Hepatic stellate cell (primary cell): Measurements from ENCODE around the gene LINC00237.

Experiments used
- DNase-seq: peaks from one replicate; pipeline ENCODE4 v3.0.0; 2011; ENCODE audit warnings: low spot score

LINC00237 gene

GRCh38 chr20:21096321-21097043 is 9.7 kb downstream of the LINC00237 start:
- DNase-seq: no peak

DNA sequence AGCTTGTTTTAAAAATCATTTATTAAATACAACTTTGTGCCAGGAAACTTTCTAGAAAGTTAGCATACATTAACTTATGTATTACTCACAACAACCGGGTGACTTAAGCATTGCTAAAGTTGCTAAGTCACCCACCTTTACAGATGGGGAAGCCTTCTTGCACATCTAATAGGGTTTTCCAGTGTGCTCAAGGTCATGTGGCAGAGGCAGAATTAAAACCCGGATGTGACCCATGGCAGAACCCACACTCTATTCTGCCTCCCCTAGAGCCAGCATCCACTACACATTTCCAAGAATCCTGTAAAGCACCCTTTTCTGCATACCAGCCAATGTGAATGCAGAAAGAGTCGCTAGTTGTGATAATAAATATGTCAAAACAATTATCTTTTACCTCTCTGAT is 13.4 kb downstream of the LINC00237 start:
- no peak for DNase-seq

DNA sequence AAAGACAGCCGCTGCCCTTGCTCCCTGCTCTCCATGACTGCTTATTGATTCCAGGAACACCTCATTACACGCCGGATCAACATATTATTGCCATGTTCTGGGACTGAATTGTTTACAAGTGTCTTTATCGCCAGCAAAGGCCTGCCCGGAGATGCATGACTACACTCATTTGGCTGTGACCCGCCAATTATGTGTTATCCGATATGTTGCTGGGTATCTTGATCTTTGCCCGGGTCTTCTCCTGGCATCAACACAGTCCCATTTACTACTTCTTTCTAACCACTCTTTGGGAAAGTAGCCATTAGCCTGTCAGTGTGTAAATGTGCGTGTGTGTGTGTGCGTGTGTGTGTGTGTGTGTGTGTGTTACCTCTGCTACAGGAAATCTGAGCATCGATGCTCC is 15.4 kb downstream of the LINC00237 start:
- no peak for DNase-seq

GRCh38 chr20:21090111-21090618 is 16.0 kb downstream of the LINC00237 start:
- no peak for DNase-seq

GRCh38 chr20:21089391-21089790 is 16.8 kb downstream of the LINC00237 start:
- DNase-seq: no peak

- DNase-seq: no peak
Measured at GRCh38 chr20:21087862-21088540, 18.2 kb downstream of the LINC00237 start.

GRCh38 chr20:21083825-21084325 is 22.3 kb downstream of the LINC00237 start:
- no peak for DNase-seq

DNA sequence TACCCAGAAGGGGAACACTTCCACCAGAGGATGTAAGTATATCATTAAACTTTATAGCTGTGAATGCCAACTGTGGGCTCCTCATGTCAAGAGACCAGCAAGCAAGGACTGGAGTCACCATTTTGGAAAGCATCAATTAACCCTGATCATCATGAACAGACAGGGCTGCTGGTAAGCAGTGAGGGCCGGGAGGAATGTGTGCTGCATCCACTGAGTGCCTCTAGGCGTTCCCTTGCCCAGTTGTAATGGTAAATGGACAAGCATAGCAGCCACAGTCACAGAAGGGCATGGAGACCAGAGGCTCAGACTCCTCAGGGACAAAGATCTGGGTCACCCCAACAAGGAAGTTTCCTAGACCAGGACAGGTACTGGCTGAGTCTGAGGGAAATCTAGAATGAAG is 23.6 kb downstream of the LINC00237 start:
- DNase-seq: no peak

DNA sequence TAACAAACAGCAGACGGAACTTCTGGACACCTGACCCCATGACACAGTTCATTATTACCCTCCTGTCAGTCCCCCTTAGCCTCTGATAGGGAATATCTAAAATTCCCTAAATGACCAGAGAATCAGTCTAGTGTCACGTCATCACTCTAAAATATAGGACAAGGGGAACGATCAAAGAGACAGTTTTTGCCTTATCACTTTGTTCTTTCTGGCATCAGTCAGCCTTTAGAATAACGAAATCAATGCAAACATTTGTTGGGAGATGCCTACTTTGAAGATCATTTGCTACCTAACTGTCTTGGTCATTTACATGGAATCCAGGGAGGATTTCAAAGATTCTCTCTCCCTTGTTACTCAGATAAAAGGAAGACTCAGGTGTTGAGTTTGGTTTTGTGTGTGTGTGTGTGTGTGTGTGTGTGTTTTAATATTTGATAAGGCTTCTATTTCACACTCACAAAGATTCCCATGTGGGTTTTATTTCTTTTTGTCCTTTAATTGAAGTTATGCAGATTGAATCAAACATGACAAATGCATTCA is 28.3 kb downstream of the LINC00237 start:
- no peak for DNase-seq

GRCh38 chr20:21076073-21076472 is 30.1 kb downstream of the LINC00237 start:
- no peak for DNase-seq

- DNase-seq: no peak
Measured at GRCh38 chr20:21075471-21075870, 30.7 kb downstream of the LINC00237 start.

DNA sequence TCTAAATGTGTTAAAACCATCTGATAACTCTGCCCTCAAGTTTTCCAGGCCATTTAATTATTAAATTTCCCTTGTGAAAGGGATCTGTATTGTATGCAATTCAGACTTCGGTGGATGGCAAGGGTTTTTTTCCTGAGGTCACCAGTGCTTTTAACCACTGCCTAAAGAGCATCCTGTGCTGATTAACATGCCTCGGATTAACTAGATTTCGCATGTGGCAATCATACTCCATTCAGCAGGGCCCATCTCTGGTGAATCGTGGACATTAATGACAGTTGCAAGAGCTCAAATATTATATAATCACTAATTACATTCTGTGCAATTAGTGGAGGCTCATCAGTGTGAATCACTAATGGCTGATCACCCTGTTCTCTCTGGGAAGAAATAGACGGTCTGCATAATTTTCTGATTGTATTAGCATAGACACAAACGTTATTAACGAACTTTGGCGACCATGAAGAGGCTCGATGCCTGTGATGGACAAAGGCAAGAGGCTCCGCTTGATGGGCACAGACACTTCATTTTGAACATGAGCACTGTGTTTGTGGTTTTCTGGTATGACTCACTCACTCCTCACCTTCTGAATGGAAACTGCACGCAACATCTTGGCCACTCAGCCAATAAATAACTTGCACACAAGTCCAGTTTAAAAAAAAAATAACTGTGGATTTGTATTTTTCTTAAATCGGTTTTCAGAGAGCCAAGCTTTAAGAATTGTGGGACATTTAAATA is 31.4 kb downstream of the LINC00237 start:
- DNase-seq: no peak

GRCh38 chr20:21067255-21067654 is 38.9 kb downstream of the LINC00237 start:
- DNase-seq: no peak

GRCh38 chr20:21064924-21065323 is 41.2 kb downstream of the LINC00237 start:
- no peak for DNase-seq

DNA sequence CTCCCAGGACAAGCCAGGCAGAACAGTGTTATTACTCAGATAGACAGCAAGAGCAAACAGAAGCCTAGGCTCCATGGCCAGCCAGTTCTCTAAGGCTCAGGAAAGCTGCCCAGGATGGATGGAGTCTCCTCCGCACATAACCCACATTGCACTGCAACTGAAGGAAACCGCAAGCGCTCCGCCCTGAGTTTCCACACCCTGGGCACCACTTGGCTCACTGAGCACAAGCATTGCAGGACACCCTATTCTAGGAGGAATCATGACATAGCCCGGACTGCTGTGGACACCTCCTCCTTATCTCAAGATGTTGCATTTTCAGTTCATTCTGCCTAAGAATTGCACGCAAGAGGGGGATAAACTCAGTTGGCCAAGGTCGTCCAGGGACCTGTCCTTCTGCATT is 42.9 kb downstream of the LINC00237 start:
- no peak for DNase-seq

GRCh38 chr20:21053002-21053762 is 53.0 kb downstream of the LINC00237 start:
- DNase-seq: no peak

GRCh38 chr20:21052686-21053001 is 53.5 kb downstream of the LINC00237 start:
- DNase-seq: no peak

DNA sequence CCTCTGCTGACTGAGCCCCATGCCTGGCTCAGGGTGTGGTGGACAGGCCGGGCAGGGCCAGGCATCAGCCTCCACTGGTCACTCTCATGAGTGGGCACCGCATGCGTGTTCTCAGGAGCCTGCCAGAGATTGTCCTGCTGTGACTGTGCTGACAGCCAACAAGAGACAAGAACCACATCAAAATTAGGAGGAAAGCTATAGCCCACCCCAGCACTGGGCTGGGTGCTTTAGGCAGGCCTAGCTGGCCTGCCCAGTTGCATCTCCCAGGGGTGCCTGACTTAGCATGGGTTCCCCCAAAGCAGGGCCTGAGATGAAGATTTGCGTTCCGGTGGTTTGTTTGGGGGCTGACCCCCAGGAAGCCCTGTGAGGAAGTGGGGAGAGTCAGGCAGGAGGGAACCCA is 53.9 kb downstream of the LINC00237 start:
- no peak for DNase-seq

DNA sequence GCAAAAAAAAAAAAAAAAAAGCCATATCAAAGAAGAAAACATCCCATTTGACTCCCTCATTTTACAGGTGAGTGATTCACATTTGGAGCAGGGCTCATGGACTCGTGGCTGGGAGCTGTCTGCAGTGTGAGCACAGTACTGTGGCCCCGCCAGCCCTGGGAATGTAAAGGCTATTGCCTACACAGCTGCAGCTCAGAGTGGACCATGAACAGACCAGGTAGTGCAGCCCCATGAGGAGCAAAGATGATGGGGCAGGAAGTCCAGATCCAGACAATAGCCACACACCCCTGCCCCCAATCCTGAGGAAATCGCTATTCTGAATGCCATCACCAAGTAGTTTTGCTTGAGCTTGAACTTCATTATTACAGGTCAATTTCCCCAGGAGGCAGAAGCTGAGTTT is 55.4 kb downstream of the LINC00237 start:
- no peak for DNase-seq

GRCh38 chr20:21049305-21049828 is 56.8 kb downstream of the LINC00237 start:
- DNase-seq: no peak

DNA sequence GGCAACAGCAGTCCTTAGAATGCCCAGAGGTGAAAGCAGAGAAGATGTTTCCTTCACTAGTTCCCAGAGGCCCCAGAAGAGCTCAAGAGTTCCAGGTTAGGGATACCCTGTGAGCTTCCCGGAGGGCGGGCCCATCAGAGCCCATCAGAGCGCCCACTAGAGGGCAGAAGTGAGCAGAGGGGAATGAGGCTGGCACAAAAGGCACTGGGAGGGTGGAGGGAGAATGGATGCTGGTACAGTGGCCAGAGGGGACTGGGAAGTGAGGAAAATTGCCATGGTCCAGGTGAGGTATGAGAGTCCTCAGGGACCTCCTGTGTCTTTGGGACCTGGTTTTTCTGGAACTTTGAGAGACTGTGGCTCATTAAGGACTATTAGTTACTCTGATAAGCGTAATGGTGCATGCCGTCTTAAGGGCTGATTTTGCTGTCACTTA is 57.3 kb downstream of the LINC00237 start:
- no peak for DNase-seq

DNA sequence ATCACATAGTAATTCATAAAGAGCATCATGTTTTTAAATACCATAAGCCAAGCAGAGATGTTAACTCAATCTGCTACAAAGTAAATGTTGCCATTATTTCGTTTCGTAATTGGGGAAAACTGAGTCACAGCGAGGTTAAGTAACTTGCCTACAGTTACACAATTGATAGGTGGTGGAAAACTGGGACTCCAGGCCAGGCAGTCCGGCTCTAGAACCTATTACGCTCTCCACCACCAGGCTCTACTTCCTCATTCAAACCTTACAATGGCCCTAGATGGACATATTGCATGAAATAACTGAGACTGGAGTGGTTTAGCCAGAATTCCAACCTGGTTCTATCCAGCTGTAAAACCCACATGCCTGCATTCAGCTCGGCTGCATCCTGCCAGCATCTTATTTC is 58.2 kb downstream of the LINC00237 start:
- DNase-seq: no peak
